ENCODE data around the gene NR0B1. TPM values are rescaled to one million over a fixed set of nuclear protein-coding genes. Genes with fewer than 3 reads are reported as not detected.
A peak's percentile ranks its signal among the peaks of the same experiment; 100 is the strongest.

NR0B1 gene
- total RNA-seq, 2 donors from 2014 or later = not detected

GRCh38 chrX:30301963-30302362 lies 7.2 kb downstream of the NR0B1 start:
- ATAC-seq (replicated peaks in 1 of 2) (no peak), DNase-seq (no peak)
- Mint-ChIP-seq H3K4me3 (no peak overlapping the region), H3K36me3 (ENCODE audit: insufficient read depth in 2 of 2) (no peaks in the 10 kb centered on the region), H3K27ac (no peak overlapping the region), H3K4me1 (ENCODE audit: low read depth) (no peaks in the 10 kb centered on the region), H3K9me3 (no peaks in the 10 kb centered on the region), H3K27me3 (ENCODE audit: low read depth) (peaks cover 22% of the 10 kb centered on the region)

DNA sequence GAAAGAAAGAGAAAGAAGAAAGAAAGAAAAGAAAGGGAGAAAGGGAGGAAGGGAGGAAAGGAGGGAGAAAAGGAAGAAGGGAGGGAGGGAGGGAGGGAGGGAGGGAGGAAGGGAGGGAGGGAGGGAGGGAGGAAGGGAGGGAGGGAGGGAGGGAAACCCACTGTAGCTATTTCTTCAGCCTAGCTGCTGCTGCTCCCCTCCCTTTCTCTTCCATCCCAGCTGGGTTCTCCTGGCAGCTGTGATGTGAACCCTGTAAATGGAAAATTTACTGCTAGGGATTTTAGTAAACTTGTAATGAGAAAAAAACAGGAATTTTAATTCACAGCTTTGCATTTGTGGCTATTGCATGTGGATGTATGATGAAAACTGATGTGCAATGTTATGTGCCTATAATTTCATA lies 8.0 kb downstream of the NR0B1 start:
- H3K9me3 Mint-ChIP-seq = no peaks in the 10 kb centered on the region
- no peaks in the 10 kb centered on the region for H3K36me3 Mint-ChIP-seq (ENCODE audit: insufficient read depth in 2 of 2)
- H3K27ac Mint-ChIP-seq = no peak overlapping the region
- ATAC-seq (replicated peaks in 1 of 2) = no peak
- H3K4me3 Mint-ChIP-seq = no peak overlapping the region
- no peak for DNase-seq
- H3K4me1 Mint-ChIP-seq (ENCODE audit: low read depth) = no peaks in the 10 kb centered on the region
- peaks cover 26% of the 10 kb centered on the region for H3K27me3 Mint-ChIP-seq (ENCODE audit: low read depth)

GRCh38 chrX:30296408-30297254 lies 12.6 kb downstream of the NR0B1 start:
- Mint-ChIP-seq H3K4me1 (ENCODE audit: low read depth) (no peaks in the 10 kb centered on the region), H3K27me3 (ENCODE audit: low read depth) (peaks cover 17% of the 10 kb centered on the region), H3K4me3 (no peak overlapping the region), H3K36me3 (ENCODE audit: insufficient read depth in 2 of 2) (no peaks in the 10 kb centered on the region), H3K9me3 (no peaks in the 10 kb centered on the region), H3K27ac (no peak overlapping the region)
- no peak for DNase-seq
- ATAC-seq (replicated peaks in 1 of 2) = peak; percentile 45 to 57

DNA sequence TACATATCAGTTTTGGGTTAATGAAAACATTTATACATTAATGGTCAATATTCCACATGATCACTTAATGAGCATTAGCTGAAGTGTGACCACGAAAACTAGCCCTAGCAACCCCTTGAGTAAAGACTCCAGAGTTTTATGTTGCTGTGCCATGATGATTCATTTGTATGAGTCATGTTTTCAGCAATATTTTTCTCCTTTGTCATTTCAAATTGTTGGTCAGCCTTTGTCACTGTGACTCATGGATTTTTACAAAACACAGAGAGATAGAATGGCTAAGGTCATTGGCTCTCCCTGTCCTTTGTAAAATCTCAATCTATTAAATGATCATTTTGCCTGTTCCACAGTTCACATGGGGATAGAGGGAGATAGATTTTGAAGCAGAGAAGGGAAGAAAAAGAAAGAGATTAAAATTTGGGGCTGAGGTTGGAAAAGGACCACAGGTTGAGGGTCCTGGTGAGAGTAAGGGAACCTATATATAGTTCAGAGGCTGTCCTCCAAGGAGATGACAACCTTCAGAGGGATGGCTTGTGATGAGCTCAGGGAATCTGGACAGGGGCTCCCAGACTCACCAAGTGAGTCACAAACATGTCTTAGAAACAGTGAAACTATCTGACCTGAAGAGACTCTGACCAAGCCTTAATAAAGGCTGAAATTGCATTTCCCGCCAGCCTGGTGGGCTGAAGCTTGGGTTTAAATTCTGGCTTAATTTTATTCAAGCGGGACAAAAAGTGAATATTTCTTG lies 25.6 kb downstream of the NR0B1 start:
- peak; percentile 49 to 53 for ATAC-seq (replicated peaks in 1 of 2)
- no peak for DNase-seq
- H3K27ac Mint-ChIP-seq = no peak overlapping the region
- no peaks in the 10 kb centered on the region for H3K36me3 Mint-ChIP-seq (ENCODE audit: insufficient read depth in 2 of 2)
- H3K4me3 Mint-ChIP-seq = no peak overlapping the region
- peaks cover 22% of the 10 kb centered on the region for H3K27me3 Mint-ChIP-seq (ENCODE audit: low read depth)
- no peaks in the 10 kb centered on the region for H3K9me3 Mint-ChIP-seq
- peaks cover 17% of the 10 kb centered on the region for H3K4me1 Mint-ChIP-seq (ENCODE audit: low read depth)

DNA sequence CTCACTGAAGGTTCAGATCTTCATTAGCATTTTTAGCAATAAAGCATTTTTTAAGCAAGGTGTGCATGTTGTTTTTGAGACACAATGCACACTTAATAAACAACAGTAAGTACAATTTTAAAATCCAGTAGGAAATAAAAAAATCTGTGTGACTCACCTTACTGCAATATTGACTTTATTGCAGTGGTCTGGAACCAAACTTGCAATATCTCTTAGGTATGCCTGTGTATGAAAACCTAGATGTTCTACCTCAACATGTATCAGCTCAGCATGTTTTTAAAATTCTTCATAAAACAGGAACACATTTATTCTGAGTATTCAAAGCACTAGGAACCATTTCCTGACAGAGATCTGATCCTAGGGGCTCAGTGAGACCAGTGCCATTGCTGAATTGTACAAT lies 26.7 kb downstream of the NR0B1 start:
- ATAC-seq (replicated peaks in 1 of 2) = no peak
- H3K9me3 Mint-ChIP-seq = no peaks in the 10 kb centered on the region

DNA sequence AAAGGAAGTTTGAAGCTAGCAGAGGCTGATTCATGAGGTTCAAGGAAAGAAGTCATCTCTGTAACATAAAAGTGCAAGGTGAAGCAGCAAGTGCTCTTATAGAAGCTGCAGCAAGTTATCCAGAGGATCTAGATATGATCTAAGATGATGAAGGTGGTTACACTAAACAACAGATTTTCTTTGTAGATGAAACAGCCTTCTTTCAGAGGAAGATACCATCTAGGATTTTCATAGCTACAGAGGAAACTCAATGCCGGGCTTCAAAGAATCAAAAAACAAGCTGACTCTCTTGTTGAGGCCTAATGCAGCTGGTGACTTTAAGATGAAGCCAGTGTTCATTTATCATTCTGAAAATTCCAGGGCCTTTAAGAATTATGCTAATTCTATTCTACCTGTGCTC lies 28.8 kb downstream of the NR0B1 start:
- no peaks in the 10 kb centered on the region for H3K36me3 Mint-ChIP-seq (ENCODE audit: insufficient read depth in 2 of 2)
- ATAC-seq (replicated peaks in 1 of 2) (no peak), DNase-seq (no peak)
- no peak overlapping the region for H3K4me3 Mint-ChIP-seq
- peaks cover 22% of the 10 kb centered on the region for H3K27me3 Mint-ChIP-seq (ENCODE audit: low read depth)
- no peak overlapping the region for H3K27ac Mint-ChIP-seq
- H3K4me1 Mint-ChIP-seq (ENCODE audit: low read depth) = peaks cover 17% of the 10 kb centered on the region
- H3K9me3 Mint-ChIP-seq = no peaks in the 10 kb centered on the region

More for the DNA sequence above, 26.7 kb downstream of the NR0B1 start:
- no peaks in the 10 kb centered on the region for H3K36me3 Mint-ChIP-seq (ENCODE audit: insufficient read depth in 2 of 2)
- H3K27me3 Mint-ChIP-seq (ENCODE audit: low read depth) = peaks cover 22% of the 10 kb centered on the region
- no peak overlapping the region for H3K27ac Mint-ChIP-seq
- DNase-seq = no peak
- peaks cover 17% of the 10 kb centered on the region for H3K4me1 Mint-ChIP-seq (ENCODE audit: low read depth)
- no peak overlapping the region for H3K4me3 Mint-ChIP-seq

DNA sequence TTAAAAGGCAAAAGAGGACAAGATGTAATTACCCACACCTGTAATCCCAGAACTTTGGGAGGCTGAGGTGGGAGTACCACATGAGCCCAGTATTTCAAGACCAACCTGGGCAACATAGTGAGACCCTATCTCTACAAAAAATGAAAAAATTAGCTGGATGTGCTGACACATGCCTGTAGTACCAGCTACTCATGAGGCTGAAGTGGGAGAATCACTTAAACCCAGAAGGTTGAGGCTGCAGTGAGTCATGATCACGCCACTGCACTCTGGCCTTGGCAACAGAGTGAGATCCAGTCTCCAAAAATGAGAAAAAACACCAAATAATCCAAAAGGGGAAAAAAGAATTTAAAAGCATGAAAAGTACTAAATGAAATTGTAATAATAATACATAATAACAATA lies 30.8 kb downstream of the NR0B1 start:
- no peak for DNase-seq
- no peak overlapping the region for H3K27ac Mint-ChIP-seq
- H3K27me3 Mint-ChIP-seq (ENCODE audit: low read depth) = peaks cover 10% of the 10 kb centered on the region
- ATAC-seq (replicated peaks in 1 of 2) = no peak
- H3K4me1 Mint-ChIP-seq (ENCODE audit: low read depth) = peaks cover 12% of the 10 kb centered on the region
- H3K4me3 Mint-ChIP-seq = no peak overlapping the region
- no peaks in the 10 kb centered on the region for H3K36me3 Mint-ChIP-seq (ENCODE audit: insufficient read depth in 2 of 2)
- H3K9me3 Mint-ChIP-seq = no peaks in the 10 kb centered on the region

GRCh38 chrX:30275498-30275897 lies 33.7 kb downstream of the NR0B1 start:
- DNase-seq = no peak
- Mint-ChIP-seq H3K27me3 (ENCODE audit: low read depth) (peaks cover 4% of the 10 kb centered on the region), H3K36me3 (ENCODE audit: insufficient read depth in 2 of 2) (no peaks in the 10 kb centered on the region), H3K9me3 (no peaks in the 10 kb centered on the region), H3K27ac (no peak overlapping the region), H3K4me1 (ENCODE audit: low read depth) (peaks cover 6% of the 10 kb centered on the region), H3K4me3 (no peak overlapping the region)
- ATAC-seq (replicated peaks in 1 of 2) = no peak

DNA sequence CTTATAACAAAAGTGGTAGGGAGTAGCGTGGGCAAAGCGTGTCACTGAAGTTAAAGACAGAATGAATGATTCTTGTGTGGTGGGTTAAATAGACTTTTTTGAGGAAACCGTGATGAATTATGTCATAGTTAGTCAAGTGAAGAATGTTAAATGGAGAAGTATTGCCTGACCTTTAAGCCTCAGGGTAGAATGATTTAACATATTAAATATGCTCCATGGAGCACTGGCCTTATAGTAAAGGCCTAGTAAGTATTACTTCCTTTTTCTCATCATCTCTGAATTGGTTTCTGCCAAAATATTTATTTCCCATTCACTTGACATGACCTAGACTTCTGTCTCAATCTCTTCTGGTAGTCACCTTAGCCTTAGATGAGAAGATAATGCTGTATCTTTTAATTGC lies 38.6 kb downstream of the NR0B1 start:
- Mint-ChIP-seq H3K27ac (no peak overlapping the region), H3K4me3 (no peak overlapping the region), H3K4me1 (ENCODE audit: low read depth) (no peaks in the 10 kb centered on the region), H3K27me3 (ENCODE audit: low read depth) (peaks cover 9% of the 10 kb centered on the region), H3K9me3 (no peaks in the 10 kb centered on the region), H3K36me3 (ENCODE audit: insufficient read depth in 2 of 2) (no peaks in the 10 kb centered on the region)
- DNase-seq (no peak), ATAC-seq (replicated peaks in 1 of 2) (no peak)

DNA sequence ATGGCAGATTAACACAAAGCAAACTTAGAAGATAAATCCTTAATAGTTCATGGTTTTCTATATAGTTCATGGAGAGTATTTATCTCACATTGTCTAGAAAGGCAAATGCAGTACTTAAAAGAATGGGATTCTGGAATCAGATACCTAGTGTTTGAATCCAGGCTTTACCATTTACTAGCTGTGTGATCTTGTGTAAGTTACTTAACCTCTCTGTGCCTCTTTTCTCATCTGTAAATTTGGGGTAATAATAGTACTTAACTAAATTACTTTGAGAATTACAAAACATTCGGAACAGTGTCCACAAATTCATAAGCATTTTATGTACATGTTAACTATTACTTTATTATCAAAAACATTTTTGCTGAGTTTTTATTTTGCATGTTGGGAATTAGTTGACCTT lies 46.4 kb downstream of the NR0B1 start:
- no peaks in the 10 kb centered on the region for H3K9me3 Mint-ChIP-seq

GRCh38 chrX:30261012-30261411 lies 48.2 kb downstream of the NR0B1 start:
- no peak for ATAC-seq (replicated peaks in 1 of 2)
- H3K4me3 Mint-ChIP-seq = no peak overlapping the region
- H3K27me3 Mint-ChIP-seq (ENCODE audit: low read depth) = no peaks in the 10 kb centered on the region
- peaks cover 0 to 2% of the 10 kb centered on the region in 2 donors for H3K9me3 Mint-ChIP-seq
- H3K4me1 Mint-ChIP-seq (ENCODE audit: low read depth) = no peaks in the 10 kb centered on the region
- no peak overlapping the region for H3K27ac Mint-ChIP-seq
- DNase-seq = no peak
- H3K36me3 Mint-ChIP-seq (ENCODE audit: insufficient read depth in 2 of 2) = no peaks in the 10 kb centered on the region

More for the DNA sequence above, 46.4 kb downstream of the NR0B1 start:
- H3K4me1 Mint-ChIP-seq (ENCODE audit: low read depth) = no peaks in the 10 kb centered on the region
- H3K27ac Mint-ChIP-seq = no peak overlapping the region
- no peak for DNase-seq
- no peaks in the 10 kb centered on the region for H3K36me3 Mint-ChIP-seq (ENCODE audit: insufficient read depth in 2 of 2)
- ATAC-seq (replicated peaks in 1 of 2) = no peak
- no peaks in the 10 kb centered on the region for H3K27me3 Mint-ChIP-seq (ENCODE audit: low read depth)
- H3K4me3 Mint-ChIP-seq = no peak overlapping the region

- Mint-ChIP-seq H3K4me3 (no peak overlapping the region), H3K27me3 (ENCODE audit: low read depth) (no peaks in the 10 kb centered on the region), H3K4me1 (ENCODE audit: low read depth) (no peaks in the 10 kb centered on the region), H3K36me3 (ENCODE audit: insufficient read depth in 2 of 2) (no peaks in the 10 kb centered on the region), H3K9me3 (peaks cover 2% of the 10 kb centered on the region in 2 donors), H3K27ac (no peak overlapping the region)
- ATAC-seq (replicated peaks in 1 of 2) (no peak), DNase-seq (no peak)
These were observed 49.3 kb downstream of the NR0B1 start for GRCh38 chrX:30259927-30260326.

Measured in activated T-cell treated with anti-CD3 and anti-CD28 coated beads, Interleukin-2, amount 50 U/mL, for 72 hours (primary cell).